ENCODE results near the gene LAMA3. TPM values are rescaled to one million over a fixed set of nuclear protein-coding genes. Genes with fewer than 3 reads are reported as not detected.

Gene LAMA3
- total RNA-seq, 1 donor from 2014 or later = 106 TPM

- peaks cover 0 to 10% of the 10 kb centered on the region in 2 donors for H3K36me3 ChIP-seq
- no peak overlapping the region for H3K4me3 ChIP-seq
- no peak overlapping the region for H3K27ac ChIP-seq
- TF ChIP-seq POLR2A (IDR thresholded peaks at IDR 0.05) = no peak
- TF ChIP-seq CTCF (IDR thresholded peaks at IDR 0.05) = peak; percentile 24 to 51 (median 33)
- H3K4me1 ChIP-seq = no peaks in the 10 kb centered on the region
- intact Hi-C loops (cut with DNase I) = loop anchor here (10.0 kb wide), 1 partner anchor 188 kb away; no protein-coding TSS in a partner anchor
- DNase-seq (ENCODE audit: extremely low spot score in 2 of 2) = no peak
- no peaks in the 10 kb centered on the region for H3K27me3 ChIP-seq
- no peaks in the 10 kb centered on the region for H3K9me3 ChIP-seq
These were observed 123.5 kb downstream of the LAMA3 start for GRCh38 chr18:23812546-23813440.

GRCh38 chr18:23814991-23815614 is 125.8 kb downstream of the LAMA3 start:
- intact Hi-C loops (cut with DNase I) = loop anchor here (10.0 kb wide), 1 partner anchor 190 kb away; no protein-coding TSS in a partner anchor
- H3K36me3 ChIP-seq = peaks cover 0 to 10% of the 10 kb centered on the region in 2 donors
- no peaks in the 10 kb centered on the region for H3K27me3 ChIP-seq
- no peaks in the 10 kb centered on the region for H3K4me1 ChIP-seq
- no peak for TF ChIP-seq POLR2AphosphoS5 (IDR thresholded peaks at IDR 0.05; ENCODE audit: insufficient read depth in 1 of 2, low read depth in 1 of 2)
- TF ChIP-seq POLR2A (IDR thresholded peaks at IDR 0.05) = no peak
- no peak for TF ChIP-seq CTCF (IDR thresholded peaks at IDR 0.05)
- H3K27ac ChIP-seq = no peak overlapping the region
- no peak overlapping the region for H3K4me3 ChIP-seq
- DNase-seq (ENCODE audit: extremely low spot score in 2 of 2) = no peak
- no peaks in the 10 kb centered on the region for H3K9me3 ChIP-seq

- TF ChIP-seq CTCF (IDR thresholded peaks at IDR 0.05) (no peak), POLR2A (IDR thresholded peaks at IDR 0.05) (no peak), POLR2AphosphoS5 (IDR thresholded peaks at IDR 0.05; ENCODE audit: insufficient read depth in 1 of 2, low read depth in 1 of 2) (no peak)
- DNase-seq (ENCODE audit: extremely low spot score in 2 of 2) = no peak
- Histone ChIP-seq H3K27me3 (no peaks in the 10 kb centered on the region), H3K27ac (no peak overlapping the region), H3K4me1 (no peaks in the 10 kb centered on the region), H3K36me3 (peaks cover 0 to 10% of the 10 kb centered on the region in 2 donors), H3K9me3 (no peaks in the 10 kb centered on the region), H3K4me3 (no peak overlapping the region)
- intact Hi-C loops (cut with DNase I) = loop anchor here (10.0 kb wide), 1 partner anchor 191 kb away; no protein-coding TSS in a partner anchor
These were observed 126.8 kb downstream of the LAMA3 start for GRCh38 chr18:23816021-23816420.

GRCh38 chr18:23816740-23817139 is 127.5 kb downstream of the LAMA3 start:
- Histone ChIP-seq H3K36me3 (peaks cover 0 to 10% of the 10 kb centered on the region in 2 donors), H3K9me3 (no peaks in the 10 kb centered on the region), H3K4me1 (no peaks in the 10 kb centered on the region), H3K27ac (no peak overlapping the region), H3K4me3 (no peak overlapping the region), H3K27me3 (no peaks in the 10 kb centered on the region)
- intact Hi-C loops (cut with DNase I) = loop anchor here (10.0 kb wide), 1 partner anchor 192 kb away; no protein-coding TSS in a partner anchor
- TF ChIP-seq CTCF (IDR thresholded peaks at IDR 0.05) = no peak
- TF ChIP-seq POLR2A (IDR thresholded peaks at IDR 0.05) = no peak
- no peak for TF ChIP-seq POLR2AphosphoS5 (IDR thresholded peaks at IDR 0.05; ENCODE audit: insufficient read depth in 1 of 2, low read depth in 1 of 2)
- DNase-seq (ENCODE audit: extremely low spot score in 2 of 2) = no peak
